ENCODE results near the gene RIOK3.

RIOK3 gene

GRCh38 chr18:23498117-23498516 lies 45.0 kb downstream of the RIOK3 start:
- no peak for FAIRE-seq
- TF ChIP-seq, protein P1, sequence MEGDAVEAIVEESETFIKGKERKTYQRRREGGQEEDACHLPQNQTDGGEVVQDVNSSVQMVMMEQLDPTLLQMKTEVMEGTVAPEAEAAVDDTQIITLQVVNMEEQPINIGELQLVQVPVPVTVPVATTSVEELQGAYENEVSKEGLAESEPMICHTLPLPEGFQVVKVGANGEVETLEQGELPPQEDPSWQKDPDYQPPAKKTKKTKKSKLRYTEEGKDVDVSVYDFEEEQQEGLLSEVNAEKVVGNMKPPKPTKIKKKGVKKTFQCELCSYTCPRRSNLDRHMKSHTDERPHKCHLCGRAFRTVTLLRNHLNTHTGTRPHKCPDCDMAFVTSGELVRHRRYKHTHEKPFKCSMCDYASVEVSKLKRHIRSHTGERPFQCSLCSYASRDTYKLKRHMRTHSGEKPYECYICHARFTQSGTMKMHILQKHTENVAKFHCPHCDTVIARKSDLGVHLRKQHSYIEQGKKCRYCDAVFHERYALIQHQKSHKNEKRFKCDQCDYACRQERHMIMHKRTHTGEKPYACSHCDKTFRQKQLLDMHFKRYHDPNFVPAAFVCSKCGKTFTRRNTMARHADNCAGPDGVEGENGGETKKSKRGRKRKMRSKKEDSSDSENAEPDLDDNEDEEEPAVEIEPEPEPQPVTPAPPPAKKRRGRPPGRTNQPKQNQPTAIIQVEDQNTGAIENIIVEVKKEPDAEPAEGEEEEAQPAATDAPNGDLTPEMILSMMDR (IDR thresholded peaks at IDR 0.05; ENCODE audit: insufficient read depth, missing control alignments), result no peak
- DNase-seq (ENCODE audit: insufficient read length, low spot score), result no peak

GRCh38 chr18:23498877-23499276 lies 45.8 kb downstream of the RIOK3 start:
- FAIRE-seq (peak; percentile 80), DNase-seq (ENCODE audit: insufficient read length, low spot score) (peak; percentile 72)
- TF ChIP-seq, protein P1 (IDR thresholded peaks at IDR 0.05; ENCODE audit: insufficient read depth, missing control alignments), result peak; percentile 88

DNA sequence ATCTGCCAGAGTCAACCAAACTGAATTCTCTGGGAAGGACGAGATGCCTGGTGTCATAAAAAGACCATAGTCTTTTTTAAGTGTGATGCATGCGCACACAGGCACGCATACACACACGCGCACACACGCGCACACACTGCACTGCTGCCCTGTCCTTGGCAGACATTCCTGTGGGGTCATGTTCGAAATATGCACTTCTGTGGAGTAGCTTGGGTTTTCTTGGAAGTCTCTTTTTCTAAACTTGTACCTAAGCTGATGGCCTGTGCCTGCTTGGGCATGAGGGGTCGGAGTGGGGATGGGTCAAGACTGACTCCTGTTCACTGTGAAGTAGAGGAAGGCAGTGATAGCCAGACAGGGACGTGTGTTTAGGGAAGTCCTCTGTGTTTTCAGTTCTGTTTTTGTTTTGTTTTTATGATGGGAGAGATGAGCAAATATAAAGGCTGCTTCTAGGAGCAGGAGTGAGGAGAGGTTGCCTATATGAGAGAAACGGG lies 46.2 kb downstream of the RIOK3 start:
- TF ChIP-seq, protein P1 (IDR thresholded peaks at IDR 0.05; ENCODE audit: insufficient read depth, missing control alignments), result no peak
- FAIRE-seq, result no peak
- no peak for DNase-seq (ENCODE audit: insufficient read length, low spot score)

GRCh38 chr18:23501626-23502025 lies 48.5 kb downstream of the RIOK3 start:
- no peak for FAIRE-seq
- TF ChIP-seq, protein P1 (IDR thresholded peaks at IDR 0.05; ENCODE audit: insufficient read depth, missing control alignments), result no peak
- no peak for DNase-seq (ENCODE audit: insufficient read length, low spot score)

GRCh38 chr18:23502516-23503037 lies 49.5 kb downstream of the RIOK3 start:
- no peak for FAIRE-seq
- TF ChIP-seq, protein P1 (IDR thresholded peaks at IDR 0.05; ENCODE audit: insufficient read depth, missing control alignments), result no peak
- DNase-seq (ENCODE audit: insufficient read length, low spot score), result no peak

- DNase-seq (ENCODE audit: insufficient read length, low spot score) (peak; percentile 88), FAIRE-seq (no peak)
- TF ChIP-seq, protein P1 (IDR thresholded peaks at IDR 0.05; ENCODE audit: insufficient read depth, missing control alignments), result peak; percentile 23
Observed at GRCh38 chr18:23503038-23503962, 50.2 kb downstream of the RIOK3 start, which contains the start of gene RMC1. RMC1 (plus strand) TSS chr18:23503511; CDS start chr18:23503619, 108 bp downstream.

Data from D721Med (cell line).